ENCODE results near the gene AGPS. TPM values are rescaled to one million over a fixed set of nuclear protein-coding genes. Genes with fewer than 3 reads are reported as not detected.

AGPS gene
- total RNA-seq, 1 donor from 2014 or later = 26.4 TPM

DNA sequence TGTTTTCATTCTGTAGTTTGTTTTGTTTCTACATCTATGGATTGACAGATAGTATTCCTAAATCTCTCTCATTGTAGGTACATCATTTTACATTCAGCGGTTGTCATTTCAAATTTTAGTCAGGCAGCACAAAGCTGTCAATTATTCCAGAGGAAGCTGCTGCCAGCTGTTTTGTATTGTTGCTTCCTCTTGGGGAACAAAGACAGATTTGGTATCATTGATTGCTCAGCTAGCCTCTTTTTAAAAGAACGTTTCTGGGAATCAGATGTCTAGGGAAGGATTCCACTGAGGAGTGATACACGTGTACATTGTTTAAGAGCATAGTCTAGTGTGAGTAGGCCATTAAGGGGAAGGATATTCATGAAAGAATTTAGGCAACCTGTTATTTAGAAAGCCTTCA lies 145.8 kb downstream of the AGPS start:
- no peaks in the 10 kb centered on the region for H3K36me3 ChIP-seq
- H3K27me3 ChIP-seq (ENCODE audit: low read depth) = no peaks in the 10 kb centered on the region
- no peak for DNase-seq
- no peak overlapping the region for H3K27ac ChIP-seq (replicated peaks)
- intact Hi-C loops (cut with micrococcal nuclease) = no loop called here
- no peaks in the 10 kb centered on the region for H3K4me1 ChIP-seq
- no peak overlapping the region for H3K4me3 ChIP-seq
- H3K9me3 ChIP-seq (replicated peaks) = no peaks in the 10 kb centered on the region
- TF ChIP-seq CTCF (IDR thresholded peaks at IDR 0.05; ENCODE audit: borderline replicate concordance) = no peak

DNA sequence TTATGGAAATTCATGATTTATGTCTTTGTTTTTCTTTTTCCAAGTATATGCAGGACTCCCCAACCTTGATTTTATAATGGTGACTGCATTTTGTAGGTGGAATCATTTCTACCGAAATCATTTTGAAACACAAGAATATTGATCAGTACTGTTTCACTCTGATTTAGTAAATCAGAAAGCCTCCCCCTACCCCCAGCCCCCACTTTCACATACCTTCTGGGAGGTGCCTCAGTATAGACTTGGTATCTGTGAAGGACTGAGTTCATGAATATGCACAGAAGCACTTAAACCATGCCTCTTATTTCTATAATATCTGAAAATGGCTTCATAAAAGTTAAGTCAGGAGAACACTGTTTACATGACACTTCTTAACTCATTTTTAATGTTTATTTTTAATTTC lies 147.7 kb downstream of the AGPS start:
- DNase-seq = no peak
- peaks cover 4% of the 10 kb centered on the region for H3K4me1 ChIP-seq
- no peak overlapping the region for H3K27ac ChIP-seq (replicated peaks)
- H3K9me3 ChIP-seq (replicated peaks) = no peaks in the 10 kb centered on the region
- no peaks in the 10 kb centered on the region for H3K27me3 ChIP-seq (ENCODE audit: low read depth)
- no peak overlapping the region for H3K4me3 ChIP-seq
- no peaks in the 10 kb centered on the region for H3K36me3 ChIP-seq
- intact Hi-C loops (cut with micrococcal nuclease) = no loop called here
- no peak for TF ChIP-seq CTCF (IDR thresholded peaks at IDR 0.05; ENCODE audit: borderline replicate concordance)

- Histone ChIP-seq H3K36me3 (no peaks in the 10 kb centered on the region), H3K4me1 (peaks cover 4% of the 10 kb centered on the region), H3K4me3 (no peak overlapping the region), H3K27me3 (ENCODE audit: low read depth) (no peaks in the 10 kb centered on the region), H3K9me3 (replicated peaks) (no peaks in the 10 kb centered on the region), H3K27ac (replicated peaks) (no peak overlapping the region)
- intact Hi-C loops (cut with micrococcal nuclease) = no loop called here
- TF ChIP-seq CTCF (IDR thresholded peaks at IDR 0.05; ENCODE audit: borderline replicate concordance) = no peak
- DNase-seq = no peak
Measured at GRCh38 chr2:177541258-177541991, 148.9 kb downstream of the AGPS start.

- no peak for DNase-seq
- Histone ChIP-seq H3K27ac (replicated peaks) (no peak overlapping the region), H3K4me3 (no peak overlapping the region), H3K36me3 (no peaks in the 10 kb centered on the region), H3K4me1 (peaks cover 4% of the 10 kb centered on the region), H3K27me3 (ENCODE audit: low read depth) (no peaks in the 10 kb centered on the region), H3K9me3 (replicated peaks) (no peaks in the 10 kb centered on the region)
- no peak for TF ChIP-seq CTCF (IDR thresholded peaks at IDR 0.05; ENCODE audit: borderline replicate concordance)
- intact Hi-C loops (cut with micrococcal nuclease) = no loop called here
Measured at GRCh38 chr2:177542396-177542795, 149.8 kb downstream of the AGPS start.

- Histone ChIP-seq H3K4me3 (no peak overlapping the region), H3K27me3 (ENCODE audit: low read depth) (no peaks in the 10 kb centered on the region), H3K27ac (replicated peaks) (no peak overlapping the region), H3K9me3 (replicated peaks) (no peaks in the 10 kb centered on the region), H3K36me3 (no peaks in the 10 kb centered on the region), H3K4me1 (peaks cover 4% of the 10 kb centered on the region)
- no peak for TF ChIP-seq CTCF (IDR thresholded peaks at IDR 0.05; ENCODE audit: borderline replicate concordance)
- intact Hi-C loops (cut with micrococcal nuclease) = no loop called here
- no peak for DNase-seq
Measured at GRCh38 chr2:177543007-177543760, 150.6 kb downstream of the AGPS start.

Data from left ventricle myocardium inferior (tissue), 1 donor.